ENCODE data around the gene IGSF21. TPM values are rescaled to one million over a fixed set of nuclear protein-coding genes. Genes with fewer than 3 reads are reported as not detected.

The IGSF21 gene
- total RNA-seq, 1 experiment from 2014 or later = 5.2 TPM

DNA sequence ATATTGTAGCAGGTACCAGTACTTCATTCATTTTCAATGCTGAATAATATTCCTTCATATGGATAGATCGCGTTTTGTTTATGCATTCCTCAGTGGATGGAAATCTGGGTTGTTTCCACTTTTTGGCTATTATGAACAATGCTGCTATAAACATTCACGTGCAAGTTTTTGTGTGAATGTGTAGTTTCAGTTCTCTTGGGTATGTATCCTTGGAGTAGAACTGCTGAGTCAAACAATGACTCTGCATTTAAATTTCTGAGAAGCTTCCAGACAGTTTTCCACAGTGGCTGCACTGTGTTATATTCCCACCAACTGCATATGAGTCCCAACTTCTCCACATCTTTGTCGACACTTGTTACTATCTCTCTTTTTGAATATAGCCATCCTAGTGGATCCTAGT, 235.1 kb downstream of the IGSF21 start:
- Histone ChIP-seq H2AFZ (ENCODE audit: low read length) (no peak overlapping the region), H3K4ac (ENCODE audit: low read depth, low read length) (no peak overlapping the region), H4K5ac (ENCODE audit: insufficient read length, low read depth, low read length) (no peak overlapping the region), H3K27me3 (ENCODE audit: insufficient read depth, low read length) (no peaks in the 10 kb centered on the region), H3K18ac (ENCODE audit: insufficient read length, low read depth, low read length) (no peak overlapping the region), H3K27ac (ENCODE audit: insufficient read length, low read depth, low read length) (no peak overlapping the region), H2AK5ac (ENCODE audit: insufficient read length, low read length) (no peak overlapping the region), H3K4me1 (ENCODE audit: insufficient read depth, low read length) (no peaks in the 10 kb centered on the region), H2BK20ac (ENCODE audit: low read depth, low read length, poor library complexity, severe bottlenecking) (no peak overlapping the region), H3K79me1 (ENCODE audit: insufficient read depth, low read depth, low read length, poor library complexity, severe bottlenecking) (no peaks in the 10 kb centered on the region), H3K9ac (ENCODE audit: extremely low read depth, insufficient read length, low read length) (no peak overlapping the region), H4K8ac (replicated peaks; ENCODE audit: insufficient read length, low read depth, low read length) (no peak overlapping the region), H2BK15ac (ENCODE audit: low read depth, low read length) (no peak overlapping the region), H2BK120ac (ENCODE audit: low read depth, low read length, poor library complexity, severe bottlenecking) (no peak overlapping the region), H3K56ac (ENCODE audit: insufficient read length, low read depth, low read length) (no peak overlapping the region), H2BK12ac (ENCODE audit: insufficient read length, low read depth, low read length) (no peak overlapping the region), H3K79me2 (ENCODE audit: insufficient read depth, low read length) (no peaks in the 10 kb centered on the region), H3K9me3 (ENCODE audit: control insufficient read depth, low read depth, low read length) (no peaks in the 10 kb centered on the region), H3T11ph (ENCODE audit: low read length) (no peak overlapping the region), H3K4me2 (ENCODE audit: insufficient read depth, insufficient read length, low read length) (no peak overlapping the region), H4K20me1 (ENCODE audit: control insufficient read depth, insufficient read depth, insufficient read length) (no peaks in the 10 kb centered on the region), H3K23ac (ENCODE audit: insufficient read length, low read depth, low read length) (no peak overlapping the region), H3K23me2 (ENCODE audit: insufficient read length, low read depth, low read length, poor library complexity, severe bottlenecking) (no peaks in the 10 kb centered on the region), H2BK5ac (ENCODE audit: insufficient read length, low read length) (no peak overlapping the region), H3K14ac (ENCODE audit: insufficient read depth, low read length) (no peak overlapping the region), H4K91ac (ENCODE audit: insufficient read length, low read depth, low read length) (no peak overlapping the region)
- peaks cover 0 to 4% of the 10 kb centered on the region in 2 experiments; a peak in 3 of 4 replicates for H3K4me1 Mint-ChIP-seq
- TF ChIP-seq, protein P1, sequence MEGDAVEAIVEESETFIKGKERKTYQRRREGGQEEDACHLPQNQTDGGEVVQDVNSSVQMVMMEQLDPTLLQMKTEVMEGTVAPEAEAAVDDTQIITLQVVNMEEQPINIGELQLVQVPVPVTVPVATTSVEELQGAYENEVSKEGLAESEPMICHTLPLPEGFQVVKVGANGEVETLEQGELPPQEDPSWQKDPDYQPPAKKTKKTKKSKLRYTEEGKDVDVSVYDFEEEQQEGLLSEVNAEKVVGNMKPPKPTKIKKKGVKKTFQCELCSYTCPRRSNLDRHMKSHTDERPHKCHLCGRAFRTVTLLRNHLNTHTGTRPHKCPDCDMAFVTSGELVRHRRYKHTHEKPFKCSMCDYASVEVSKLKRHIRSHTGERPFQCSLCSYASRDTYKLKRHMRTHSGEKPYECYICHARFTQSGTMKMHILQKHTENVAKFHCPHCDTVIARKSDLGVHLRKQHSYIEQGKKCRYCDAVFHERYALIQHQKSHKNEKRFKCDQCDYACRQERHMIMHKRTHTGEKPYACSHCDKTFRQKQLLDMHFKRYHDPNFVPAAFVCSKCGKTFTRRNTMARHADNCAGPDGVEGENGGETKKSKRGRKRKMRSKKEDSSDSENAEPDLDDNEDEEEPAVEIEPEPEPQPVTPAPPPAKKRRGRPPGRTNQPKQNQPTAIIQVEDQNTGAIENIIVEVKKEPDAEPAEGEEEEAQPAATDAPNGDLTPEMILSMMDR (conservative IDR thresholded peaks at IDR 0.05) = no peak
- no peaks in the 10 kb centered on the region for H3K36me3 Mint-ChIP-seq (ENCODE audit: insufficient read depth in 1 of 3, low read depth in 3 of 3)
- DNase-seq = no peak
- WGBS (ENCODE audit: extremely low coverage, insufficient read length, low lambda C conversion rate) = no CpG with 5 or more reads among the region's 4 CpGs
- no peaks in the 10 kb centered on the region; a peak in 1 of 5 replicates for H3K9me3 Mint-ChIP-seq
- H3K27ac Mint-ChIP-seq = no peak overlapping the region
- H3K4me3 Mint-ChIP-seq = no peak overlapping the region
- peaks cover 4% of the 10 kb centered on the region; the same call in 1 of the 2 replicates for H3K27me3 Mint-ChIP-seq (ENCODE audit: low read depth)

Measured in H9 (cell line).